WTC11 (cell line): ENCODE data around the gene GSPT1. TPM values are rescaled to one million over a fixed set of nuclear protein-coding genes. Genes with fewer than 3 reads are reported as not detected.

ENCODE experiments used
- AR ChIP-seq: fragments of 250-450 bp; sonication (Bioruptor Pico); IDR thresholded peaks from 2 replicates; pipeline ENCODE4 v1.9.0; 2021; ENCODE audit warnings: mild to moderate bottlenecking
- ARID4B ChIP-seq: sonication (generic); formaldehyde crosslinking; IDR thresholded peaks from 2 replicates; pipeline ENCODE4 v1.8.0; 2023; ENCODE audit warnings: missing genetic modification reagents, mild to moderate bottlenecking, borderline replicate concordance
- CBFB ChIP-seq: sonication (generic); formaldehyde crosslinking; IDR thresholded peaks from 2 replicates; pipeline ENCODE4 v1.8.1; 2022; ENCODE audit warnings: mild to moderate bottlenecking, low read depth, missing genetic modification reagents
- CDX4 ChIP-seq: fragments of 250-450 bp; sonication (Bioruptor Pico); IDR thresholded peaks from 2 replicates; pipeline ENCODE4 v1.9.0; 2021; ENCODE audit warnings: moderate library complexity, mild to moderate bottlenecking, inconsistent platforms, borderline replicate concordance
- CREB1 ChIP-seq: sonication (generic); formaldehyde crosslinking; IDR thresholded peaks from 2 replicates; pipeline ENCODE4 v1.8.0; 2023; ENCODE audit warnings: mild to moderate bottlenecking, missing genetic modification reagents
- EMX1 ChIP-seq: fragments of 250-450 bp; sonication (Bioruptor Pico); IDR thresholded peaks from 2 replicates; pipeline ENCODE4 v1.8.0; 2021; ENCODE audit warnings: mild to moderate bottlenecking
- ESRRA ChIP-seq: sonication (generic); formaldehyde crosslinking; IDR thresholded peaks from 2 replicates; pipeline ENCODE4 v1.8.1; 2022; ENCODE audit warnings: mild to moderate bottlenecking, missing genetic modification reagents, borderline replicate concordance
- FOXK1 ChIP-seq: sonication (generic); formaldehyde crosslinking; IDR thresholded peaks from 2 replicates; pipeline ENCODE4 v1.8.0; 2022; ENCODE audit warnings: mild to moderate bottlenecking, moderate library complexity, missing genetic modification reagents
- FOXP4 ChIP-seq: sonication (generic); formaldehyde crosslinking; IDR thresholded peaks from 2 replicates; pipeline ENCODE4 v1.8.0; 2022; ENCODE audit warnings: mild to moderate bottlenecking, missing genetic modification reagents
- GABPB1 ChIP-seq: sonication (generic); formaldehyde crosslinking; IDR thresholded peaks from 2 replicates; pipeline ENCODE4 v1.8.1; 2023; ENCODE audit warnings: mild to moderate bottlenecking, missing genetic modification reagents
- GRHL2 ChIP-seq: fragments of 250-450 bp; sonication (Bioruptor Pico); IDR thresholded peaks from 2 replicates; pipeline ENCODE4 v1.8.0; 2022; ENCODE audit warnings: mild to moderate bottlenecking, moderate library complexity; ENCODE audit not compliant: insufficient replicate concordance, severe bottlenecking
- MAX ChIP-seq: sonication (generic); formaldehyde crosslinking; IDR thresholded peaks from 2 replicates; pipeline ENCODE4 v1.8.0; 2022; ENCODE audit warnings: mild to moderate bottlenecking, missing genetic modification reagents
- RELA ChIP-seq: sonication (generic); formaldehyde crosslinking; IDR thresholded peaks from 2 replicates; pipeline ENCODE4 v1.8.1; 2022; ENCODE audit warnings: missing genetic modification reagents, mild to moderate bottlenecking, borderline replicate concordance
- STAT6 ChIP-seq: sonication (generic); formaldehyde crosslinking; conservative IDR thresholded peaks from 2 replicates; pipeline ENCODE4 v1.8.1; 2023; ENCODE audit warnings: mild to moderate bottlenecking, low read depth, missing genetic modification reagents, moderate library complexity
- USF2 ChIP-seq: sonication (generic); formaldehyde crosslinking; IDR thresholded peaks from 2 replicates; pipeline ENCODE4 v1.8.1; 2023; ENCODE audit warnings: mild to moderate bottlenecking, missing genetic modification reagents, moderate library complexity
- ZNF121 ChIP-seq: sonication (generic); formaldehyde crosslinking; IDR thresholded peaks from 2 replicates; pipeline ENCODE4 v1.8.0; 2023; ENCODE audit warnings: missing genetic modification reagents
- ZNF138 ChIP-seq: sonication (generic); formaldehyde crosslinking; conservative IDR thresholded peaks from 2 replicates; pipeline ENCODE4 v1.8.1; 2022; ENCODE audit warnings: mild to moderate bottlenecking, moderate library complexity, missing genetic modification reagents
- ZNF219 ChIP-seq: sonication (generic); formaldehyde crosslinking; IDR thresholded peaks from 2 replicates; pipeline ENCODE4 v1.8.0; 2023; ENCODE audit warnings: missing genetic modification reagents, mild to moderate bottlenecking, borderline replicate concordance
- ZNF317 ChIP-seq: sonication (generic); formaldehyde crosslinking; IDR thresholded peaks from 2 replicates; pipeline ENCODE4 v1.8.1; 2023; ENCODE audit warnings: low read depth, mild to moderate bottlenecking, moderate library complexity, missing genetic modification reagents, borderline replicate concordance
- ZNF423 ChIP-seq: fragments of 250-450 bp; sonication (Bioruptor Pico); IDR thresholded peaks from 2 replicates; pipeline ENCODE4 v2.1.2; 2022; ENCODE audit warnings: mild to moderate bottlenecking, moderate library complexity
- total RNA-seq: library from RNA; stranded (reverse); gene quantifications from 3 replicates; pipeline ENCODE4 v1.2.3, GENCODE V29; 2021
- TF ChIP-seq, protein P1 (sequence below): sonication (generic); formaldehyde crosslinking; IDR thresholded peaks from 2 replicates; pipeline ENCODE4 v1.8.1; 2023; ENCODE audit warnings: mild to moderate bottlenecking, moderate library complexity, missing genetic modification reagents

GSPT1 gene
- total RNA-seq, 1 experiment from 2014 or later = 190 TPM

GRCh38 chr16:11835891-11836649 is 79.7 kb downstream of the GSPT1 start (continued):
- TF ChIP-seq ARID4B = no peak
- TF ChIP-seq FOXK1 (CRISPR knock-in tag) = no peak
- TF ChIP-seq USF2 (CRISPR knock-in tag) = no peak
- TF ChIP-seq ZNF219 (CRISPR knock-in tag) = no peak
- TF ChIP-seq CDX4 (CRISPR knock-in tag) = no peak
- TF ChIP-seq, protein P1, sequence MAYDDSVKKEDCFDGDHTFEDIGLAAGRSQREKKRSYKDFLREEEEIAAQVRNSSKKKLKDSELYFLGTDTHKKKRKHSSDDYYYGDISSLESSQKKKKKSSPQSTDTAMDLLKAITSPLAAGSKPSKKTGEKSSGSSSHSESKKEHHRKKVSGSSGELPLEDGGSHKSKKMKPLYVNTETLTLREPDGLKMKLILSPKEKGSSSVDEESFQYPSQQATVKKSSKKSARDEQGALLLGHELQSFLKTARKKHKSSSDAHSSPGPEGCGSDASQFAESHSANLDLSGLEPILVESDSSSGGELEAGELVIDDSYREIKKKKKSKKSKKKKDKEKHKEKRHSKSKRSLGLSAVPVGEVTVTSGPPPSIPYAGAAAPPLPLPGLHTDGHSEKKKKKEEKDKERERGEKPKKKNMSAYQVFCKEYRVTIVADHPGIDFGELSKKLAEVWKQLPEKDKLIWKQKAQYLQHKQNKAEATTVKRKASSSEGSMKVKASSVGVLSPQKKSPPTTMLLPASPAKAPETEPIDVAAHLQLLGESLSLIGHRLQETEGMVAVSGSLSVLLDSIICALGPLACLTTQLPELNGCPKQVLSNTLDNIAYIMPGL (CRISPR knock-in tag) = no peak
- peak; percentile 43; the same call in 1 of the 2 replicates for TF ChIP-seq AR (CRISPR knock-in tag)
- no peak for TF ChIP-seq ZNF121 (CRISPR knock-in tag)
- TF ChIP-seq MAX (CRISPR knock-in tag) = no peak
- TF ChIP-seq STAT6 (CRISPR knock-in tag) = no peak
- no peak for TF ChIP-seq ZNF138
- TF ChIP-seq ESRRA (CRISPR knock-in tag) = no peak
- TF ChIP-seq ZNF317 (CRISPR knock-in tag) = no peak
- TF ChIP-seq ZNF423 (CRISPR knock-in tag) = no peak
- TF ChIP-seq FOXP4 (CRISPR knock-in tag) = no peak
- TF ChIP-seq CREB1 = no peak
- TF ChIP-seq RELA = no peak
- no peak for TF ChIP-seq CBFB (CRISPR knock-in tag)
- peak; percentile 47; the same call in 1 of the 2 replicates for TF ChIP-seq EMX1
- TF ChIP-seq GRHL2 (CRISPR knock-in tag) = no peak
- 0 out of 2 replicates have a peak, but pooled peaks have one; percentile 10 for TF ChIP-seq GABPB1
